B cell (primary cell): ENCODE results near the gene RETN. TPM values are rescaled to one million over a fixed set of nuclear protein-coding genes. Genes with fewer than 3 reads are reported as not detected.

Experiments used
- ATAC-seq: fragments of 200-7000 bp; cut with Tn5 transposase; one replicate; pipeline ENCODE4 v1.10.0; 2021; ENCODE audit warnings: low read depth, mild to moderate bottlenecking, moderate number of reproducible peaks, moderate library complexity
- CTCF ChIA-PET: fragments of 350-600 bp; sonication (Branson Sonifier 250); formaldehyde crosslinking; loops from one replicate; lab custom pipeline; 2021; ENCODE audit warnings: antibody characterized with exemption, inconsistent platforms; lab: Charles Lee
- POLR2A ChIA-PET: fragments of 350-600 bp; sonication (Branson Sonifier 250); formaldehyde crosslinking; loops from one replicate; lab custom pipeline; 2021; ENCODE audit warnings: antibody characterized with exemption; lab: Charles Lee
- DNase-seq: peaks from one replicate; pipeline ENCODE4 v3.0.0; 2013
- H2AFZ ChIP-seq: 2 replicates; pipeline ENCODE4 v1.6.1; 2012; ENCODE audit warnings: mild to moderate bottlenecking, low read depth, low read length; ENCODE audit not compliant: insufficient read depth, poor library complexity, severe bottlenecking
- H3K27ac ChIP-seq, 2 donors: 1 replicate in 1 of 2; 2 replicates in 1 of 2; pipeline ENCODE4 v1.5.1; 2012 to 2013; ENCODE audit warnings: low read length in 2 of 2, mild to moderate bottlenecking in 2 of 2, moderate library complexity in 1 of 2
- H3K27me3 ChIP-seq, 4 experiments: fragments of 200-600 bp in 1 of 4; sonication (generic) in 1 of 4; replicated peaks in 1 of 4; 1 replicate in 2 of 4; 2 replicates in 2 of 4; pipeline versions ENCODE4 v1.6.1 to v1.7.0; 2013 to 2016; ENCODE audit warnings: low read length in 3 of 4, mild to moderate bottlenecking in 2 of 4, mixed read lengths in 1 of 4, moderate library complexity in 1 of 4; ENCODE audit not compliant: insufficient read depth in 4 of 4, control insufficient read depth in 3 of 4; ENCODE audit errors: control extremely low read depth in 1 of 4
- H3K36me3 ChIP-seq, 2 experiments: replicated peaks in 1 of 2; 1 replicate in 1 of 2; 2 replicates in 1 of 2; pipeline versions ENCODE4 v1.6.1 to v1.7.1; 2013; ENCODE audit warnings: low read length in 1 of 2; ENCODE audit not compliant: insufficient read depth in 2 of 2, control insufficient read depth in 1 of 2; ENCODE audit errors: control extremely low read depth in 1 of 2, extremely low read depth in 1 of 2
- H3K4me1 ChIP-seq, 2 donors: fragments of 200-600 bp in 1 of 2; sonication (generic) in 1 of 2; 1 replicate in 1 of 2; 2 replicates in 1 of 2; pipeline versions ENCODE4 v1.5.1 to v1.6.1; 2013 to 2017; ENCODE audit warnings: low read length in 2 of 2; ENCODE audit not compliant: control insufficient read depth in 2 of 2, insufficient read depth in 2 of 2
- H3K4me2 ChIP-seq: replicated peaks from 2 replicates; pipeline ENCODE3; 2012; ENCODE audit warnings: mild to moderate bottlenecking, low read depth, low read length; ENCODE audit not compliant: poor library complexity, severe bottlenecking
- H3K4me3 ChIP-seq, 5 experiments: fragments of 200-600 bp in 1 of 5; sonication (generic) in 1 of 5; 1 replicate in 3 of 5; 2 replicates in 2 of 5; pipeline versions ENCODE4 v1.5.1 to v1.7.0; 2011 to 2016; ENCODE audit warnings: low read length in 4 of 5, mild to moderate bottlenecking in 4 of 5, low read depth in 2 of 5, control low read depth in 1 of 5, moderate library complexity in 1 of 5; ENCODE audit not compliant: insufficient read depth in 1 of 5; ENCODE audit errors: control extremely low read depth in 1 of 5, extremely low read depth in 1 of 5
- H3K79me2 ChIP-seq: fragments of 200-600 bp; sonication (generic); one replicate; pipeline ENCODE4 v1.6.0; 2016; ENCODE audit warnings: low read length; ENCODE audit not compliant: control insufficient read depth, insufficient read depth
- H3K9ac ChIP-seq: fragments of 200-600 bp; sonication (generic); 2 replicates; pipeline ENCODE4 v1.6.1; 2017; ENCODE audit warnings: mild to moderate bottlenecking, low read length, moderate library complexity
- H3K9me3 ChIP-seq, 3 donors: one replicate each; pipeline versions ENCODE4 v1.6.1 to v1.7.1; 2013; ENCODE audit warnings: low read length in 2 of 3; ENCODE audit not compliant: control insufficient read depth in 2 of 3, insufficient read depth in 1 of 3; ENCODE audit errors: control extremely low read depth in 1 of 3
- H4K20me1 ChIP-seq: 2 replicates; pipeline ENCODE4 v1.6.0; 2012; ENCODE audit warnings: mild to moderate bottlenecking, low read length; ENCODE audit not compliant: insufficient read depth, control insufficient read depth, poor library complexity, severe bottlenecking
- H3K27ac Mint-ChIP-seq: one replicate; pipeline ENCODE4 v1.8.0; 2021; ENCODE audit warnings: mixed read lengths
- H3K27me3 Mint-ChIP-seq: one replicate; pipeline ENCODE4 v1.8.0; 2021; ENCODE audit warnings: mixed read lengths
- H3K4me1 Mint-ChIP-seq: one replicate; pipeline ENCODE4 v1.8.0; 2021; ENCODE audit warnings: mixed read lengths
- H3K4me3 Mint-ChIP-seq: one replicate; pipeline ENCODE4 v1.8.0; 2021; ENCODE audit warnings: mixed read lengths
- H3K9me3 Mint-ChIP-seq: one replicate; pipeline ENCODE4 v1.8.0; 2022; ENCODE audit warnings: mixed read lengths; ENCODE audit not compliant: insufficient read depth
- CTCF ChIP-seq: fragments of 200-600 bp; IDR thresholded peaks from one replicate; pipeline ENCODE4 v1.8.0; 2022; ENCODE audit warnings: antibody characterized with exemption, mild to moderate bottlenecking
- EZH2 ChIP-seq: IDR thresholded peaks from 2 replicates; pipeline ENCODE4 v1.6.1; 2012; ENCODE audit warnings: borderline replicate concordance, low read depth, mild to moderate bottlenecking, moderate library complexity, low read length; ENCODE audit not compliant: insufficient read depth, poor library complexity, severe bottlenecking
- WGBS: methylation state at CpG from one replicate; pipeline ENCODE4 v1.1.5; 2013; ENCODE audit warnings: missing lambda C conversion rate; ENCODE audit not compliant: insufficient coverage; 5-methylcytosine and 5-hydroxymethylcytosine counted together
- intact Hi-C: fragments of 100-400 bp; cut with micrococcal nuclease; formaldehyde crosslinking; loops from one replicate; pipeline ENCODE4 v1.10.0; 2022
- polyA plus RNA-seq: library from polyadenylated mRNA; depleted of rRNA; stranded (reverse); fragments of >200 nt; gene quantifications from 2 replicates; pipeline ENCODE4 v1.2.3, GENCODE V29; 2012
- total RNA-seq, 2 donors: library from RNA; stranded (reverse); fragments of 120-200 nt in 1 of 2; gene quantifications; 1 replicate in 1 of 2; 2 replicates in 1 of 2; pipeline versions ENCODE4 v1.2.3 to v1.2.4, GENCODE V29; 2013 to 2022

RETN gene
- total and polyA plus RNA-seq, 2 donors (not counting 1 experiment from before 2014, with no cell fraction given) = not detected

- Mint-ChIP-seq H3K27ac (no peak overlapping the region), H3K27me3 (no peaks in the 10 kb centered on the region), H3K4me3 (no peak overlapping the region), H3K9me3 (no peaks in the 10 kb centered on the region), H3K4me1 (peaks cover 18% of the 10 kb centered on the region)
- no peak overlapping the region for H2AFZ ChIP-seq
- ChIA-PET POLR2A (no interaction called here), CTCF (no interaction called here)
- H3K4me3 ChIP-seq = no peak overlapping the region
- H3K36me3 ChIP-seq = peaks cover 5 to 83% of the 10 kb centered on the region in 2 experiments
- no peak for DNase-seq
- no peak overlapping the region for H3K27ac ChIP-seq
- H3K4me2 ChIP-seq = no peak overlapping the region
- no peak overlapping the region for H3K9ac ChIP-seq
- WGBS = 99% methylated on average over 39 of the region's 39 CpGs
- peaks cover 41% of the 10 kb centered on the region for H4K20me1 ChIP-seq
- intact Hi-C loops = no loop called here
- no peaks in the 10 kb centered on the region for H3K27me3 ChIP-seq
- no peaks in the 10 kb centered on the region for H3K9me3 ChIP-seq
- no peak for TF ChIP-seq EZH2
- TF ChIP-seq CTCF = no peak
- peaks cover 9 to 18% of the 10 kb centered on the region in 2 donors for H3K4me1 ChIP-seq
- ATAC-seq = no peak
- peaks cover 30% of the 10 kb centered on the region for H3K79me2 ChIP-seq
These were observed 44.9 kb upstream of the RETN start for GRCh38 chr19:7623725-7624603.

GRCh38 chr19:7624810-7625209 is 44.0 kb upstream of the RETN start:
- Mint-ChIP-seq H3K4me3 (no peak overlapping the region), H3K27ac (no peak overlapping the region), H3K9me3 (no peaks in the 10 kb centered on the region), H3K4me1 (peaks cover 26% of the 10 kb centered on the region), H3K27me3 (no peaks in the 10 kb centered on the region)
- Histone ChIP-seq H3K9me3 (peaks cover 0 to 3% (median 0%) of the 10 kb centered on the region in 3 donors), H3K4me2 (no peak overlapping the region), H3K4me3 (no peak overlapping the region), H3K27me3 (no peaks in the 10 kb centered on the region), H3K79me2 (peaks cover 38% of the 10 kb centered on the region), H3K4me1 (peaks cover 9 to 21% of the 10 kb centered on the region in 2 donors), H2AFZ (no peak overlapping the region), H3K27ac (no peak overlapping the region), H4K20me1 (peaks cover 41% of the 10 kb centered on the region), H3K36me3 (peaks cover 5 to 78% of the 10 kb centered on the region in 2 experiments), H3K9ac (no peak overlapping the region)
- POLR2A ChIA-PET = no interaction called here
- no peak for TF ChIP-seq EZH2
- no peak for TF ChIP-seq CTCF
- intact Hi-C loops = no loop called here
- ATAC-seq (no peak), DNase-seq (no peak)
- CTCF ChIA-PET = interaction anchor here (1.0 kb wide), 1 partner anchor 57 kb away, joined by 3 read pairs; no protein-coding TSS in a partner anchor
- 97% methylated on average over 17 of the region's 17 CpGs for WGBS
